Skeletal muscle satellite cell (primary cell): ENCODE data around the gene FAM72C.
"Not testable (repeated sequence)": the region's sequence is repeated elsewhere in the genome, so short reads cannot be mapped to it uniquely, and the experiment has no call there.

Experiments
- H3K27me3 ChIP-seq: 2 replicates; pipeline ENCODE4 v1.7.0; 2013; ENCODE audit warnings: low read length; ENCODE audit not compliant: control insufficient read depth, insufficient read depth
- H3K36me3 ChIP-seq: 2 replicates; pipeline ENCODE4 v1.7.0; 2013; ENCODE audit warnings: mild to moderate bottlenecking, control low read depth, low read length; ENCODE audit not compliant: insufficient read depth
- H3K4me1 ChIP-seq: 2 replicates; pipeline ENCODE4 v1.7.0; 2013; ENCODE audit warnings: low read length; ENCODE audit not compliant: control insufficient read depth, insufficient read depth
- H3K4me2 ChIP-seq: 2 replicates; pipeline ENCODE4 v1.7.0; 2013; ENCODE audit warnings: mild to moderate bottlenecking, low read length
- H3K4me3 ChIP-seq: 2 replicates; pipeline ENCODE4 v1.7.0; 2013; ENCODE audit warnings: low read length
- H3K9ac ChIP-seq: 2 replicates; pipeline ENCODE4 v1.7.0; 2013; ENCODE audit warnings: mild to moderate bottlenecking, low read depth, low read length, moderate library complexity
- H3K9me3 ChIP-seq: replicated peaks from 2 replicates; pipeline ENCODE4 v1.7.0; 2013; ENCODE audit warnings: mild to moderate bottlenecking, control low read depth, low read length

The FAM72C gene

GRCh38 chr1:143973876-143974414, 2.2 kb upstream of the FAM72C start:
- Histone ChIP-seq H3K4me3 (peak overlapping the region; percentile 60), H3K4me2 (peak overlapping the region; percentile 63), H3K9ac (peak overlapping the region; percentile 35)
- H3K9me3 ChIP-seq, H3K4me1 ChIP-seq, H3K27me3 ChIP-seq, H3K36me3 ChIP-seq: not testable (repeated sequence)

- H3K4me3 ChIP-seq, H3K27me3 ChIP-seq, H3K9ac ChIP-seq: not testable (repeated sequence)
Measured at GRCh38 chr1:143972753-143973326, 1.1 kb upstream of the FAM72C start.

GRCh38 chr1:143965860-143966259, 5.9 kb downstream of the FAM72C start:
- not testable (repeated sequence) for H3K36me3 ChIP-seq, H3K4me1 ChIP-seq, H3K27me3 ChIP-seq, H3K4me2 ChIP-seq, H3K9me3 ChIP-seq, H3K4me3 ChIP-seq, H3K9ac ChIP-seq

More at GRCh38 chr1:143972753-143973326, 1.1 kb upstream of the FAM72C start:
- H3K4me2 ChIP-seq, H3K36me3 ChIP-seq, H3K9me3 ChIP-seq, H3K4me1 ChIP-seq: not testable (repeated sequence)

- not testable (repeated sequence) for H3K36me3 ChIP-seq, H3K4me2 ChIP-seq, H3K9me3 ChIP-seq, H3K27me3 ChIP-seq, H3K4me1 ChIP-seq, H3K9ac ChIP-seq, H3K4me3 ChIP-seq
Measured at GRCh38 chr1:143964294-143964693, 7.5 kb downstream of the FAM72C start.

- H3K36me3 ChIP-seq, H3K4me3 ChIP-seq, H3K4me1 ChIP-seq, H3K4me2 ChIP-seq, H3K9ac ChIP-seq, H3K27me3 ChIP-seq, H3K9me3 ChIP-seq: not testable (repeated sequence)
Measured at GRCh38 chr1:143955930-143956329, 15.9 kb downstream of the FAM72C start.

GRCh38 chr1:143952913-143953312, 18.9 kb downstream of the FAM72C start:
- H3K4me2 ChIP-seq, H3K9ac ChIP-seq, H3K9me3 ChIP-seq, H3K4me1 ChIP-seq, H3K36me3 ChIP-seq, H3K27me3 ChIP-seq, H3K4me3 ChIP-seq: not testable (repeated sequence)

GRCh38 chr1:143951485-143952391, 20.0 kb downstream of the FAM72C start:
- H3K36me3 ChIP-seq, H3K4me2 ChIP-seq, H3K9ac ChIP-seq, H3K4me1 ChIP-seq, H3K4me3 ChIP-seq, H3K9me3 ChIP-seq, H3K27me3 ChIP-seq: not testable (repeated sequence)

GRCh38 chr1:143947749-143948148, 24.0 kb downstream of the FAM72C start:
- not testable (repeated sequence) for H3K9ac ChIP-seq, H3K4me3 ChIP-seq, H3K36me3 ChIP-seq, H3K4me2 ChIP-seq, H3K9me3 ChIP-seq, H3K27me3 ChIP-seq, H3K4me1 ChIP-seq

- not testable (repeated sequence) for H3K4me3 ChIP-seq, H3K9me3 ChIP-seq, H3K36me3 ChIP-seq, H3K4me2 ChIP-seq, H3K27me3 ChIP-seq, H3K9ac ChIP-seq, H3K4me1 ChIP-seq
Measured at GRCh38 chr1:143945253-143945652, 26.5 kb downstream of the FAM72C start.

GRCh38 chr1:143944576-143945240, 27.1 kb downstream of the FAM72C start:
- H3K4me3 ChIP-seq, H3K36me3 ChIP-seq, H3K9ac ChIP-seq: not testable (repeated sequence)

GRCh38 chr1:143943319-143943978, 28.3 kb downstream of the FAM72C start:
- H3K4me2 ChIP-seq, H3K27me3 ChIP-seq, H3K4me1 ChIP-seq, H3K4me3 ChIP-seq, H3K36me3 ChIP-seq, H3K9ac ChIP-seq, H3K9me3 ChIP-seq: not testable (repeated sequence)

More at GRCh38 chr1:143944576-143945240, 27.1 kb downstream of the FAM72C start:
- H3K27me3 ChIP-seq, H3K4me2 ChIP-seq, H3K4me1 ChIP-seq, H3K9me3 ChIP-seq: not testable (repeated sequence)
